ENCODE results near the gene IRAK1. TPM values are rescaled to one million over a fixed set of nuclear protein-coding genes. Genes with fewer than 3 reads are reported as not detected.

The IRAK1 gene
- total RNA-seq, 1 donor from 2014 or later: 86.1 TPM

DNA sequence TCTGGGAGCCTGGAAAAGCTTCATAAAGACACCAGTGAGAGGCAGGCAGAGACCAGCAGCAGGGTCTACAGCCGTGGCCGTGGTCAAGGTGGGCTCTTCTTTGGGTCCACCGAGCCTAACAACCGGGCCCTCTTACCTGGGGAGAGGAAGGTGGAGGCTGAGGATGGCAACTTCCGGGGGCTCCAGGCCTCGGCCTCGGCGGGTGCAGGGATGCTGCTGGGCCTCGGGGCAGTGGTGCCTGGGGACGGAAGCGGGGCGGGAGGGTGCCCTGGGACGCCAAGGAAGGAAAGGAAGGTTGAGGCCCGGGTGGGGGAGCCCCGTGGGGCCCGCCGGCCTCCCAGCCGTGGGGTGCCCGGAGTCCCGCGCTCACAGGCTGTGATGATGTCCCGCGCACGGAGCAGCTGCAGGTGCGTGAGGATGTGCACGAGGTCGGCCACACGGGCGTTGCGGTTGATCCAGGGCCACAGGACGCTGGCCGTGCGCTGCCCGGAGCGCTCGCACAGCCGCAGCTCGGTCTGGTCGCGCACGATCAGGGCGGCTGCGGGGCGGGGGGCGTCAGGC lies 561 bp downstream of the IRAK1 start:
- Mint-ChIP-seq H3K27ac (peak overlapping the region; percentile 89), H3K27me3 (no peaks in the 10 kb centered on the region)
- TF ChIP-seq, protein P1, sequence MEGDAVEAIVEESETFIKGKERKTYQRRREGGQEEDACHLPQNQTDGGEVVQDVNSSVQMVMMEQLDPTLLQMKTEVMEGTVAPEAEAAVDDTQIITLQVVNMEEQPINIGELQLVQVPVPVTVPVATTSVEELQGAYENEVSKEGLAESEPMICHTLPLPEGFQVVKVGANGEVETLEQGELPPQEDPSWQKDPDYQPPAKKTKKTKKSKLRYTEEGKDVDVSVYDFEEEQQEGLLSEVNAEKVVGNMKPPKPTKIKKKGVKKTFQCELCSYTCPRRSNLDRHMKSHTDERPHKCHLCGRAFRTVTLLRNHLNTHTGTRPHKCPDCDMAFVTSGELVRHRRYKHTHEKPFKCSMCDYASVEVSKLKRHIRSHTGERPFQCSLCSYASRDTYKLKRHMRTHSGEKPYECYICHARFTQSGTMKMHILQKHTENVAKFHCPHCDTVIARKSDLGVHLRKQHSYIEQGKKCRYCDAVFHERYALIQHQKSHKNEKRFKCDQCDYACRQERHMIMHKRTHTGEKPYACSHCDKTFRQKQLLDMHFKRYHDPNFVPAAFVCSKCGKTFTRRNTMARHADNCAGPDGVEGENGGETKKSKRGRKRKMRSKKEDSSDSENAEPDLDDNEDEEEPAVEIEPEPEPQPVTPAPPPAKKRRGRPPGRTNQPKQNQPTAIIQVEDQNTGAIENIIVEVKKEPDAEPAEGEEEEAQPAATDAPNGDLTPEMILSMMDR (conservative IDR thresholded peaks at IDR 0.05): no peak

DNA sequence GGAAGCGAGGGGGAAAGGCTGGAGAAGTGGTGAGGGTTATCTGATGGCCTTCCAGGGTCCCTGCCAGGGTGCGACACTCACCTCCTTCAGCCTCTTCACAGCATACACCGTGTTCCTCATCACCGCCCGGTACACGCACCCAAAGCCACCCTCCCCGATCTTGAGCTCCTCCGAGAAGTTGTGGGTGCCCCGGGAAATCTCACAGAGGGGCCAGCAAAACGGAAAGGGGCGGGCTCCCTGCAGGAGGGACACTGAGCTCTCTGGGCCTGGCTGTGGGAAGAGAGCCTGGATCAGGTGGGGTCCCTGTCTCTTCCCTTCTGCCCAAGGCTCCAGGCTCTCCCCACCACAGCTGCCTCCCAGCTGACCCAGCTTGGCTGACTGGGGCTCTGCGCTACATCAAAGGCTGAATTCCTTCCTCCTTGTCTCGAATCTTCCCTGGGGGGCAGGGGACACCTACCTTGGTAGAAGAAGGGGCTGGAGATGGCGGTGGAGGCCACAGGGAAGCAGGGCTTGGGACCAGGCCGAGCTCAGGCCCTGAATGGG lies 1.1 kb downstream of the IRAK1 start:
- Mint-ChIP-seq H3K36me3 (no peaks in the 10 kb centered on the region), H3K9me3 (no peaks in the 10 kb centered on the region), H3K27me3 (no peaks in the 10 kb centered on the region), H3K4me3 (peak overlapping the region; percentile 88), H3K27ac (peak overlapping the region; percentile 89), H3K4me1 (ENCODE audit: unreplicated experiment) (peaks cover 9% of the 10 kb centered on the region)
- DNase-seq (ENCODE audit: extremely low spot score, unreplicated experiment): no peak
- TF ChIP-seq, protein P1 (conservative IDR thresholded peaks at IDR 0.05): no peak

More for the DNA sequence above, 561 bp downstream of the IRAK1 start:
- no peaks in the 10 kb centered on the region for H3K36me3 Mint-ChIP-seq
- DNase-seq (ENCODE audit: extremely low spot score, unreplicated experiment): no peak
- no peaks in the 10 kb centered on the region for H3K9me3 Mint-ChIP-seq
- peak overlapping the region; percentile 88 for H3K4me3 Mint-ChIP-seq
- peaks cover 13% of the 10 kb centered on the region for H3K4me1 Mint-ChIP-seq (ENCODE audit: unreplicated experiment)

DNA sequence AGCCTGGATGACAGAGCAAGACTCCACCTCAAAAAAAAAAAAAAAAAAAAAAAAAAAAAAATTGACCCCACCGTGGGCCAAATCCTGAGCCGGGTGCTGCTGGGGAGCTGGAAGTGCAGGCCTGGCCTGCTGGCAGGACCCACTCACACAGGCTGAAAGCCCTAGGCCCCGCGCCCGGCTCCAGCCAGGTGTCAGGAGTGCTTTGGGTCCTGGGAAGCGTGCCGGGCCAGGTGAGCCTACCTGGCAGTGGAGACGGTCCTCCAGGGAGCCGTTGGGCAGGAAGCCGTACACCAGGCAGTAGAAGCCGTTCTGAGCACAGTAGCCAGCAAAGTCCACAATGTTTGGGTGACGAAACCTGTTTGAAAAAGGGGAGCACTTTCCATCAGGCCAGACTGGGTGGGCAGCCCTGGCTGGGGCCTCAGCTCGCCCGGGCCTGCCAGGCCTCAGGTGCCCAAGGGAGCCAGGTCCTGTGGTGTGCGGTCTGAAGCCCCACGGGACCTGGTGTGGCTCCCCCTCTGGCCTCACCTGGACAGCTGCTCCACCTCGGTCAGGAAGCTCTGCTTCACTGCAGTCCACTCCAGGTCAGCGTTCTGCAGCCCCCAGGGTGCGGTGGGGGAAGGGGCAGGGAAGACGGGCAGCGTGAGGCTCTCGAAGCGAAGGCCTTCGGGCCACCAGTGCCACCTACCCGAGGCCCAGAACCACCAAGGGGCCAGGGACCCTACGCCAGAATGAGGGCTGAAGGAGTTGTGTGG lies 1.8 kb downstream of the IRAK1 start:
- no peak for DNase-seq (ENCODE audit: extremely low spot score, unreplicated experiment)
- TF ChIP-seq, protein P1 (conservative IDR thresholded peaks at IDR 0.05): no peak
- H3K4me1 Mint-ChIP-seq (ENCODE audit: unreplicated experiment): peaks cover 4% of the 10 kb centered on the region
- H3K27me3 Mint-ChIP-seq: no peaks in the 10 kb centered on the region
- H3K4me3 Mint-ChIP-seq: no peak overlapping the region
- H3K27ac Mint-ChIP-seq: no peak overlapping the region
- H3K9me3 Mint-ChIP-seq: no peaks in the 10 kb centered on the region
- H3K36me3 Mint-ChIP-seq: no peaks in the 10 kb centered on the region

DNA sequence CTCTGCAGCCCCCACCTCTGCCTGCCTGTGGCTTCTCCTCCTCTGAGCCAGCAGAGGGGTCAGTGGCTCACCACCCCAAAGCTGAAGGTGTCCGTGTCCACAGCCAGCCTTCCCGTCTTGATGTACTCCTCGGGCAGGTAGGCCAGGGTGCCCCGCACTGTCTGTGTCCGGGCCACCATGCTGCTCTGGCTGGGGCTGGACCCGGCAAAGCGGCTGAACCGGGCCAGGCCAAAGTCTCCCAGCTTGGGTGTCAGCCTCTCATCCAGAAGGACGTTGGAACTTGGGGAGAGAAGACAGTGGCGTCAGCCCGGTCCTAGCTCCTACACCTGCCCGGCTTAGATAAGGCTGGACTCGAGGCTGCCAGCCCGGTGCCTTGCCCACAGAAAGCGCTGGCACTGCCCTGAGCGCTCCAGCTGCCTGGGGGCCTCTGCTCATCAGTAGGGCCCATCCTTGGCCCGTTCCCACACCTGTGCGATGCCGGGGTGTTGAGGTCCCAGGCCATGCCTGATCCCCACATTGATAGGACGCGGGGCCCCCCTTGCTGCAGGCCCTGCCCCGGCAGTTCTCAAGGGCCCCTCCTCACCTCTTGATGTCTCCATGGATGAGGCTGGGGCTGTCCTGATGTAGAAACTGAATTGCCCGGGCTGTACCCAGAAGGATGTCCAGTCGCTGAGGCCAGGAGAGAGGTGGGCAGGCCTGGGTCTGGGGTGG lies 3.2 kb downstream of the IRAK1 start:
- no peak for DNase-seq (ENCODE audit: extremely low spot score, unreplicated experiment)
- no peak overlapping the region for H3K27ac Mint-ChIP-seq
- H3K9me3 Mint-ChIP-seq: no peaks in the 10 kb centered on the region
- no peaks in the 10 kb centered on the region for H3K4me1 Mint-ChIP-seq (ENCODE audit: unreplicated experiment)
- no peaks in the 10 kb centered on the region for H3K36me3 Mint-ChIP-seq
- no peak overlapping the region for H3K4me3 Mint-ChIP-seq
- no peaks in the 10 kb centered on the region for H3K27me3 Mint-ChIP-seq
- TF ChIP-seq, protein P1 (conservative IDR thresholded peaks at IDR 0.05): no peak

DNA sequence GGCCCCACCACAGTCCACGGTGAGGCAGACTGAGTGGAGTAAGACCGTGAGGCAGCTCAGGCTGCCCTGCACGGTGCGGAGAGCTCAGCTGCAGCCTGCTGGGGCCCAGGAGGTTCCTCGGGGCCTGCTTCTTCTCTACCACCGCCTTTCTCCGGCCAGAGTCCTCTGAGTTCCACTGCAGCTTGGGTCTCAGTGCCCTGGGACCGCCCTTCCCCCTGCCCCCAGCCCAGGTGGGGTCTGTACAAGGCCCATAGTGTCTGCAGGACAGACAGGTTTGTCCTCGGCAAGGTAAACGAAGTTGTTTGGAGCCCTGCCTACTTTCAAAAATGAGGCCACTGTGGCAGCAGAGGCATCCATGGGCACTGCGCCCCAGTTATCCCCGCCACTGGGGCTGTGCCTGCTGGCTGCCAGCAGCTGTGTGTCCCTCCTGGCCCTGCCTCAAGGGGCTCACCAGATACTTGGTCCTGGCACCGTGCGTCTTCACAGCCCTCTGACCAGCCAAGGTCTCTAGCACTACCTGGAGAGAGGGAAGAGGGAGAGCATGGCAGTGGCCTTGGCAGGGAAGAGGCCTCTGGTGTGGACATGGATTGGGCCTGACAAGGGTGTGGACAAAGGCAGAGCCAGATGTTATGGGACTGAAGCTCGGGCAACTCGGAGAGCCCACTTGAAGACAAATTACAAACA lies 4.0 kb downstream of the IRAK1 start:
- no peaks in the 10 kb centered on the region for H3K36me3 Mint-ChIP-seq
- TF ChIP-seq, protein P1 (conservative IDR thresholded peaks at IDR 0.05): no peak
- H3K4me1 Mint-ChIP-seq (ENCODE audit: unreplicated experiment): no peaks in the 10 kb centered on the region
- no peaks in the 10 kb centered on the region for H3K9me3 Mint-ChIP-seq
- DNase-seq (ENCODE audit: extremely low spot score, unreplicated experiment): no peak
- no peak overlapping the region for H3K4me3 Mint-ChIP-seq
- H3K27me3 Mint-ChIP-seq: no peaks in the 10 kb centered on the region
- no peak overlapping the region for H3K27ac Mint-ChIP-seq

All from type B pancreatic cell (in vitro differentiated cells).